Stimulated activated CD8-positive, alpha-beta memory T cell treated with anti-CD3 and anti-CD28 coated beads, Interleukin-4, amount 100 ng/mL, for 24 hours (primary cell): ENCODE results near the gene POLDIP3.
"Not testable (repeated sequence)": the region's sequence is repeated elsewhere in the genome, so short reads cannot be mapped to it uniquely, and the experiment has no call there.

Experiments used
- DNase-seq: peaks from one replicate; pipeline ENCODE4 v3.0.0-alpha.2; 2020; ENCODE audit warnings: low read depth

Gene POLDIP3

DNA sequence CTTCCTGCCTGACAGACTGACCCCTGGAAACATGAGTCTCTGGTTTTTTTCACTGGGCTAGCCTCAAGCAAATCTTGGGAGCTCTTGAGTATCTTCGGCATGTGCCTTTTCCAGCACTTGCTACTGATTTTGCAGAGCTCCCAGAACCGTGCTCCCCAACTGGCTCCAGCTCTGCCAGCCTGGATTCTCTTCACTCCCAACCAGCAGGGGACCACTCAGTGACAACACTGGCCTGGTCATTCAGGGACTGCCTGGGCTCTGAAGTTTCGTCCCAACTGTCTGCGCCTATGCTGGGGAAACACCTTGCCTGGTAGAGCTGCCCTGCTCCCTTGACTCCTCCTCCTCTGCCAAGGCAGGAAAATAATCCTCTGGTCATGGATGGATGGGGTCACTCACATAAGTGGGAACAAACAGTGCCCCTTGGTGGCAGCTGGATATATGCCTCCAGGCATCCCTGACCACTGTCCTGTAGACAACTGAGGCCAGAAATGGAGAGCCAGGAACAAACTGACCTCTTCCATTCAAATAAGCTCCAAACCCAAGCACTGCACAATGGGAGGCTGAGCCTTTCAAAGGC, 30.2 kb downstream of the POLDIP3 start:
- DNase-seq: no peak

GRCh38 chr22:42582987-42583386, 31.7 kb downstream of the POLDIP3 start:
- DNase-seq: no peak

DNA sequence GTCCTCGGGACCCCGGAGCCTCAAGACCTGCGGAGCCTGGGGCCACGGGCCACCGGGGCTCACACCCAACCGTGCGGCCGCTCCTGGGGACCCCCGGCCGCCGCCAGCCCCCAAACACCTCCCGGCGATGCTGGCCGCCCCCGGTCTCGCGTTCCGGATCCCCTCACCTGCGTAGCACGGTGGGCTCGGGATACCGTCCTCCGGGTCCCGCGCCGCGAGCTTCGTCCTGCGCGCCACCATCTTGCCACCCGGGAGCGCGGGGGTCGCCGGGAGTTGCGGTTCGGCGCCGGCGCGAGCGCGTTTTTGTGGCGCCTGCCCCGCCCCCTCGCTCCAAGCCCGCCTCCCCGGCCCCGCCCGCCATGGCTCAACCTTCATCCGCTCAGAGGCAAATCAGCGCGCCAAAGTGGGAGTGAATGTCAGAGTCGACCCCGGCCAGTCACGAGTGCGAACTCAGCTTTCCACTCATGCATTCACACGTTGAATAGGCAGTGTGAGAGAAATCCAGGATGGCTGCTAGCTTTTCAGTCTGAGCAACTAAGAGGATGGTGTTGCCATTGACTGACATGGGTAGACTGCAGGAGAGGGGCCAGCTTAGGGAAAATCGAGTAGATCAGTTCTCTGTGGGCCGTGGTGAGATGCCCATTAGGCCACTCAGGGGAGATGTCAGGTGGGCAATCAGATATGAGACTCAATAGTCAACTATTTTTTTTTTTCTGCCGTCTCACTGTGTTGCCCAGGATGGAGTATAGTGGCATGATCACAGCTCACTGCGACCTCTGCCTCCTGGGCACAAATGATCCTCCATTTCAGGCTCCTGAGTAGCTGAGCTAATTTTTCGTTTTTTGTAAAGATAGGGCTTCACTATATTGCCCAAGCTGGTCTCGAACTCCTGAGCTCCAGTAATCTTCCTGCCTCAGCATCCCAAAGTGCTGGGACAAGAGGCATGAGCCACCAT, 32.6 kb downstream of the POLDIP3 start:
- DNase-seq: peak; percentile 81

- DNase-seq: not testable (repeated sequence)
Measured at GRCh38 chr22:42581194-42581761, 33.4 kb downstream of the POLDIP3 start.

DNA sequence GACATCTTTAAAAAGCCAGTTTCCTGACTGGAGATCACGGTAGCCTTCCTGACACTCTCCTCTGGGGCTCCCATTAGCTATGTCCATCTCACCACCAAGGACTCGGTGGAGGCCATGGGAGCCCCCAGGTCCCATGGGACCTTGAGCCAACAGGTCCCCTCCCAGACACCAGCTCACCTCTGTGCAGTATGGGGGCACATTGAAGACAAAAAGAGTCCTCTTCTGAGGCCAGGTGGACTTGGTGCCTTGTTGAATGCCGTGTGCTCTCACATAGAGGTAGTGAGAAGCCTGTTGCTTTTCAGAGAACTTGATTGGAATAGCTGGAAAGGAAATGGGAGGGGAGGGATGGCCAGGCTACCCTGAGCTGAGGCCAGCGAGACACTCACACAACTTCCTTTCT, 34.6 kb downstream of the POLDIP3 start:
- DNase-seq: not testable (repeated sequence)

DNA sequence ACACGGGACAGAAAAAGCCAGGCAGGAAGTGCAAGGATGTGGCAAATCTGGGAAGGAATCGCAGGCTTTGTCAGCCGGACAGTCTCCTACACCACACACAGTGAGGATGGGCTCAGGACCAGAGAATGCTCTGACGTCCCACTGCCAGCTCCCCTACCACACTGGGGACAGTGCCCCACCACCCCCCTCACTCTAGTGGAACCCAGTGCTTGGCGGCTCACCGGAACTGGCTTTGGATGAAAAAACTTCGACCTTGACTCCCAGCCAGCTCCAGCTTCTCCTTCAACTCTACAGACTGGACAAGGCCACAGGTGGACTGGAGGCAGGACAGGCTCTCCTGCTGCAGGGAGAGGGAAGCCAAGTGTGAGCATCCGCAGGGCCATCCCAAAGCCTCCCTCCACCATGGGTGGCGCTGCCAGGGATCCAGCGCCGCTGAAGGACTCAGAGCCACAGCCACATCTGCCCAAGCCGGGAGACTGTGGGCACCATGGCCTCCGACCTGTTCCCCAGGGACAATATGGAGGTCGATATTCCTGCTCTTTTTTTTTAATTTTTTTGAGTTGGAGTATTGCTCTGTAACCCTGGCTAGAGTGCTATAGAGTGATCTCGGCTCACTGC, 37.0 kb downstream of the POLDIP3 start:
- DNase-seq: no peak

DNA sequence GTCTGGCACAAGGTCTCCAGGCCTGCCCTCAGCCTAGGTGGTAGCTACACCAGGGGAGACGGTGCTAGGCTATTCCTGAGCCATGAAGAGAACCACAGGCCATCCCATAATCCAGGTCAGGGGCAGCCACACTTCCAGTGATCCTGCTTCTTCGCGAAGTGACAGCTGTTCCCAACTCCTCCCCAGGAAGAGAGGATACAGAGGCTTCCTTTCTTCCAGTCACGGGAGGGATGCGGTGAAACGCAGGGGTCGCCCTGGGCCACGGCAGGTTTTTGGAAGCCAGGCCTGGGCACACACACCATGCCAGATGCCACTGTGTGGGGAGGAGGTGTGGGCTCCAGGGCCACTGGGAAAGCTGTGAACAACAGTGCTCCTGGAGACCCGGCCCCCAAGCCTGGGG, 37.5 kb downstream of the POLDIP3 start:
- not testable (repeated sequence) for DNase-seq

GRCh38 chr22:42575996-42576574, 38.6 kb downstream of the POLDIP3 start:
- DNase-seq: not testable (repeated sequence)

- not testable (repeated sequence) for DNase-seq
Measured at GRCh38 chr22:42574468-42574867, 40.2 kb downstream of the POLDIP3 start.

DNA sequence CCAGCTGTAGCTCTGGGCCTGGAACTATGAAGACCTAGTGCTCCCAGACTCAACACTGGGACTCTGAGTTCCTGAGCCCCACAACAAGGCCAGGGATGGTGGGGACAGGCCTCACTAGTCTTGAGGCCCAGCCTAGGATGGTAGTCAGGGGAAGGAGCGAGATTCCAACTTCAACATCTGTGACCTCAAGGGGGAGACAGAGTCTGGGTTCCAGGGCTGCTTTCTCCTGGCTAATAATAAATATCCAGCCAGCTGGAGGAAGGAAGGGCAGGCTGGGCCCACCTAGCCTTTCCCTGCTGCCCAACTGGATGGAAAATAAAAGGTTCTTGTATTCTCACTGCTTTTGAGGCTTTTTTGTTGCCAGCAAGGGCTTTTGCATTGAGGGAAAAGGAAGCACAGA, 40.6 kb downstream of the POLDIP3 start:
- DNase-seq: not testable (repeated sequence)

GRCh38 chr22:42571068-42571467, 43.6 kb downstream of the POLDIP3 start:
- not testable (repeated sequence) for DNase-seq

GRCh38 chr22:42570580-42570979, 44.1 kb downstream of the POLDIP3 start:
- DNase-seq: not testable (repeated sequence)

DNA sequence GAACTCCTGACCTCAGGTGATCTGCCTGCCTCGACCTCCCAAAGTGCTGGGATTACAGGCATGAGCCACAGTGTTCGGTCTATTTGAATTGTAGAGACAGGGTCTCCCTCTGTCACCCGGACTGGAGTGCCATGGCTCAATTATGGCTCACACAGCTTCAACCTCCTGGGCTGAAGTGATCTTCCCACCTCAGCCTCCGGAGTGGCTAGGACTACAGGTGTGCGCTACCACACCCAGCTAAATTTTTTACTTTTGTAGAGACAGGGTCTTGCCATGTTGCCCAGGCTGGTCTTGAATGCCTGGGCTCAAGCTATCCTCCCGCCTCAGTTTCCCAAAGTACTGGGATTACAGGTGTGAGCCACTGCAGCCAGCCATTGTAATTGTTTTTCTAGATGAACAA, 46.7 kb downstream of the POLDIP3 start:
- DNase-seq: not testable (repeated sequence)

GRCh38 chr22:42565956-42566355, 48.7 kb downstream of the POLDIP3 start:
- DNase-seq: no peak

DNA sequence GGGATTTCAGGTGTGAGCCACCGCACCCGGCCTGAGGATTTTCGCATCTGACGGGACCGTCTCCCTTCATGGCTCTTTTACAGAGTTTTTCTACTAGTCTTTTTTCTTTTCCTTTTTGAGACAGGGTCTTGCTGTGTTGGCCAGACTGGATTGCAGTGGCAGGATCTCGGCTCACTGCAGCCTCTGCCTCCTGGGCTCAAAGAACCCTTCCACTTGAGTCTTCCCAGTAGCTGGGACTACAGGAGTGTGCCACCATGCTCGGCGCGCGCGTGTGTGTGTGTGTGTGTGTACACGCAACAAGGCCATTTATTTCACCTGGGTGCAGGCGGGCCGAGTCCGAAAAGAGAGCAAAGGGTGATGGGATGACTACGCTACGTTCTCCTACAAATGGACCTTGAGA, 50.0 kb downstream of the POLDIP3 start:
- no peak for DNase-seq

GRCh38 chr22:42563943-42564342, 50.7 kb downstream of the POLDIP3 start:
- not testable (repeated sequence) for DNase-seq

GRCh38 chr22:42562684-42563083, 52.0 kb downstream of the POLDIP3 start:
- DNase-seq: no peak

GRCh38 chr22:42562279-42562678, 52.4 kb downstream of the POLDIP3 start:
- DNase-seq: no peak

GRCh38 chr22:42561856-42562255, 52.8 kb downstream of the POLDIP3 start:
- no peak for DNase-seq

DNA sequence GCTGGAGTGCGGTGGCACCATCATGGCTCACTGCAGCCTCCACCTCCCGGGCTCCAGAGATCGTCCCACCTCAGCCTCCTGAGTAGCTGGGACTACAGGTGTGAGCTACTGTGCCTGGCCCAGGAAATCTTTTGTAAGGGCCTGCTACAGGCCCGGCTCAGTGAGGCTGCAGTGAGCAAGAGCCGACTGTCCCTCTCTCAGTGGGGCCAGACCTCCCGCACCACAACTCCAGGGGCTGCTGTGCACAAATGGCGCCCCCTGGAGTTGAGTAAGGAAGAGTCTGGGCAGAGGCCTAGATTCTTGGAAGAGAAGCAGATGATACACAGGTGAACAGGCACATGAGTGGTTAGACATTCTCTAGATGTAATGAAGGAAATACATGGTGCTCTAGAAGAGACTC, 53.9 kb downstream of the POLDIP3 start:
- no peak for DNase-seq

GRCh38 chr22:42560381-42560780, 54.3 kb downstream of the POLDIP3 start:
- no peak for DNase-seq
